SJSA1 (cell line): ENCODE data around the gene ELF3. TPM values are rescaled to one million over a fixed set of nuclear protein-coding genes. Genes with fewer than 3 reads are reported as not detected.
"Not testable (repeated sequence)": the region's sequence is repeated elsewhere in the genome, so short reads cannot be mapped to it uniquely, and the experiment has no call there.

Experiments used
- DNase-seq, 2 experiments: peaks; one replicate each; pipeline ENCODE4 v3.0.0-alpha.2; 2015 to 2020; ENCODE audit warnings: low spot score in 2 of 2, low read depth in 1 of 2
- H3K27ac ChIP-seq: fragments of 250-450 bp; sonication (Bioruptor Pico); 2 replicates; pipeline ENCODE4 v1.5.1; 2020; ENCODE audit warnings: mild to moderate bottlenecking, moderate library complexity
- H3K27me3 ChIP-seq: fragments of 250-450 bp; sonication (Bioruptor Pico); replicated peaks from 2 replicates; pipeline ENCODE4 v1.5.1; 2020; ENCODE audit warnings: mild to moderate bottlenecking, moderate library complexity
- H3K36me3 ChIP-seq: fragments of 250-450 bp; sonication (Bioruptor Pico); 2 replicates; pipeline ENCODE4 v1.5.1; 2020; ENCODE audit warnings: mild to moderate bottlenecking
- H3K4me1 ChIP-seq: fragments of 250-450 bp; sonication (Bioruptor Pico); replicated peaks from 2 replicates; pipeline ENCODE4 v1.6.1; 2021; ENCODE audit warnings: mild to moderate bottlenecking
- H3K4me3 ChIP-seq: fragments of 250-450 bp; sonication (Bioruptor Pico); 2 replicates; pipeline ENCODE4 v1.5.1; 2020; ENCODE audit warnings: mild to moderate bottlenecking
- H3K9me3 ChIP-seq: fragments of 250-450 bp; sonication (Bioruptor Pico); replicated peaks from 2 replicates; pipeline ENCODE4 v1.5.1; 2020; ENCODE audit warnings: mild to moderate bottlenecking
- total RNA-seq: library from RNA; depleted of rRNA; stranded (reverse); fragments of >200 nt; shearing (Covaris generic); gene quantifications from 2 replicates; pipeline ENCODE4 v1.2.3, GENCODE V29; 2014; rRNA removed

Gene ELF3
- total RNA-seq, result 0.05 TPM in 1 of 2 replicates, not detected in the other

DNA sequence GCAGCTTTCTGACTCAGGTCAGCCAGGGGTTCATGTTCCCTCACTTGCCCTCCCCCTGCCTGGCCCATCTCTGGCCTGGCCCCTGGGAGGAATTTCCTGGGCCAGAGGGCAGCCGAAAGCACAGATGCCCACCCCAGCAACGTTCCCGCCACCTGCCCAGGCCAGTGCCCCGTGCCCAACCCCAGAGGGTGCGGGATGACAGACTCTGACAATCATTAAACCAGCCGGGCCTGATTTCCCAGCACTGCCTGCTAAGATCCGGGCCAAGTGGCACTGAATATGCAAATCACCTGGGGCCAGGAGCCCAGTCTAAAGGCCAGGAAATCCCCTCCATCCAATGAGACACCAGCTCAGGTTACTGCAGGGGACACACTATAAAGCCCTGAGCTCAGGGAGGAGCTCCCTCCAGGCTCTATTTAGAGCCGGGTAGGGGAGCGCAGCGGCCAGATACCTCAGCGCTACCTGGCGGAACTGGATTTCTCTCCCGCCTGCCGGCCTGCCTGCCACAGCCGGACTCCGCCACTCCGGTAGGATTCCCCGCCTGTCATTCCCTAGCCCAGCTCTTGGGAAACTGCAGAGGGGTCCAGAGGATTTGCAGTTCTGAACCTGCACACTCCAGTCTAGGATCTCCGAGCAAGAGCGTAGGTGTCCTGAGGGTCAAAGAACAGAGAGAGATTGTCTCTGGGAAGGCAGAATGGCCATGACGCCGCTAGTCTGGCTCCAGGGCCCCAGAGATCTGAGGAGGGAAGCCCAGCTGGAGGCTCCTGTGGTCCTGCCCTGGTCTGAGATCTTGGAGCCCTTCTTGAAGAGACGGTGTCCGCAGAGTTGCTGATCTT, at the start of gene ELF3:
TSS of gene ELF3 (plus strand) at position 408 of the 836 bp plus-strand sequence. CDS start 550 bp downstream, outside the sequence.
- Histone ChIP-seq H3K36me3 (peaks cover 16% of the 10 kb centered on the region), H3K4me1 (peaks cover 22% of the 10 kb centered on the region), H3K9me3 (no peaks in the 10 kb centered on the region), H3K27ac (no peak within 1 kb of the TSS), H3K4me3 (no peak within 1 kb of the TSS), H3K27me3 (no peaks in the 10 kb centered on the region)
- DNase-seq, result no peak

- H3K9me3 ChIP-seq, DNase-seq, H3K27me3 ChIP-seq, H3K27ac ChIP-seq, H3K4me1 ChIP-seq, H3K4me3 ChIP-seq: not testable (repeated sequence)
- peaks cover 94% of the 10 kb centered on the region for H3K36me3 ChIP-seq
Observed at GRCh38 chr1:201962382-201962781, 48.0 kb upstream of the ELF3 start.

DNA sequence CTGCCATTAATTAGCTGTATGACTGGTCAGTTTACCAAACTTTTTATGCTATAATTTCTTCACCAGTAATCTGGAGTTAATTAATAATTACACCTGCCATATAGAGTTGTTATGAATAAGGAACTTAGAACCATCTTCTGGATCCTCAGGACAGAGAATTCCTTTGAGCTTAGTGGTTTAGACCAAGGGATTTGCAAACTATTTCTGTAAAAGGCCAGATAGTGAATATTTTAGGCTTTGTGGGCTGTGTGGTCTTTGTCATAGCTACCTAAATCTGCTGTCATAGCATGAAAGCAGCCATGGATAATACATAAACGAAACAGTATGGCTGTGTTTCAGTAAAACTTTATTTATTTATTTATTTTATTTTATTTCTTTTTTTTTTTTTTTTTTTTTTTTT, 46.1 kb upstream of the ELF3 start:
- H3K9me3 ChIP-seq, result no peaks in the 10 kb centered on the region
- DNase-seq, result no peak
- H3K27ac ChIP-seq, result no peak overlapping the region
- H3K4me1 ChIP-seq, result no peaks in the 10 kb centered on the region
- H3K4me3 ChIP-seq, result no peak overlapping the region
- peaks cover 92% of the 10 kb centered on the region for H3K36me3 ChIP-seq
- no peaks in the 10 kb centered on the region; the same call in 1 of the 2 replicates for H3K27me3 ChIP-seq

DNA sequence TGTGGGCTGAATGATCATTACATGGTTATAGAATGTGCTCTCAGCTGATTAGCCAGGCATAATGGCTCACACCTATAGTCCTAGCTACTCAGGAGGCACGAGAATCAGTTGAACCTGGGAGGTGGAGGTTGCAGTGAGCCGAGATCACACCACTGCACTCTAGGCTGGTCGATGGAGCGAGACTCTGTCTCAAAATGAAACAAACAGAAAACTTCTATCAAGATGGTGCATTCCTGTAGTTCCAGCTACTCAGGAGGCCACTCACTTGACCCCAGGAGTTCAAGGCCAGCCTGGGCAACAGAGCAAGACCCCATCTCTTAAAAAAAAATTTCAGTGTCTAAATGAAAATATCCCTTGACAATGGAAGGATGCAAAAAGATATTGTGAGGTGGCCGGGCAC, 44.2 kb upstream of the ELF3 start:
- Histone ChIP-seq H3K9me3 (no peaks in the 10 kb centered on the region), H3K36me3 (peaks cover 92% of the 10 kb centered on the region), H3K4me1 (no peaks in the 10 kb centered on the region), H3K27ac (no peak overlapping the region), H3K4me3 (no peak overlapping the region), H3K27me3 (no peaks in the 10 kb centered on the region; the same call in 1 of the 2 replicates)
- DNase-seq, result no peak

DNA sequence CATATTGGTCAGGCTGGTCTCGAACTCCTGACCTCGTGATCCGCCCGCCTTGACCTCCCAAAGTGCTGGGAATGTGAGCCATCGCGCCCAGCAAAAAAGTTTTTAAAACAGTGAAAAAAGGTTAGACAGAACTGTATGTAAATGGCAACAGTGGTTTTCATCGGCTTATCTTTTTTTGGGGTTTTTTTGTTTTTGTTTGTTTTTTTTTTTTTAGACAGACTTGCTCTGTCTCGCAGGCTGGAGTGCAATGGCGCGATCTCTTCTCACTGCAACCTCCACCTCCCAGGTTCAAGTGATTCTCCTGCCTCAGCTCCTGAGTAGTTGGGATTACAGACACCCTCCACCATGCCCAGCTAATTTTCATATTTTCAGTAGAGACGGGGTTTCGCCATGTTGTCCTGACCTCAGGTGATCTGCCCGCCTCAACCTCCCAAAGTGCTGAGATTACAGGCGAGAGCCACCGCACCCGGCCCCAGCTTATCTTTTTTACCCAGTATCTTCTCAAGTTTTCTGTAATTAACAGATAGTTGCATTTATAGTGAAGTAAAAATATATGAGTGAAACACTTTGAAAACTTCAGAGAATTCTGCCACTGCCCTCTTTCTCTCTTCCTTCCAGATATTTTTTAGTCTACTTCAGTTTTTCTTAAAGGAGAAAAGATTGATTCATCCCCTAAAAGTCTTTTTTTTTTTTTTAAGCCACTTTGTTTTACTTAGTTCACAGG, 42.0 kb upstream of the ELF3 start:
- Histone ChIP-seq H3K4me3 (no peak overlapping the region), H3K27ac (no peak overlapping the region), H3K4me1 (no peaks in the 10 kb centered on the region), H3K36me3 (peaks cover 71% of the 10 kb centered on the region), H3K9me3 (no peaks in the 10 kb centered on the region), H3K27me3 (no peaks in the 10 kb centered on the region; the same call in 1 of the 2 replicates)
- DNase-seq, result no peak

- no peaks in the 10 kb centered on the region for H3K4me1 ChIP-seq
- H3K27ac ChIP-seq, result no peak overlapping the region
- H3K9me3 ChIP-seq, result no peaks in the 10 kb centered on the region
- DNase-seq, result no peak
- H3K4me3 ChIP-seq, result no peak overlapping the region
- H3K27me3 ChIP-seq, result no peaks in the 10 kb centered on the region
- peaks cover 51% of the 10 kb centered on the region for H3K36me3 ChIP-seq
Observed at GRCh38 chr1:201970334-201971159, 39.8 kb upstream of the ELF3 start.

DNA sequence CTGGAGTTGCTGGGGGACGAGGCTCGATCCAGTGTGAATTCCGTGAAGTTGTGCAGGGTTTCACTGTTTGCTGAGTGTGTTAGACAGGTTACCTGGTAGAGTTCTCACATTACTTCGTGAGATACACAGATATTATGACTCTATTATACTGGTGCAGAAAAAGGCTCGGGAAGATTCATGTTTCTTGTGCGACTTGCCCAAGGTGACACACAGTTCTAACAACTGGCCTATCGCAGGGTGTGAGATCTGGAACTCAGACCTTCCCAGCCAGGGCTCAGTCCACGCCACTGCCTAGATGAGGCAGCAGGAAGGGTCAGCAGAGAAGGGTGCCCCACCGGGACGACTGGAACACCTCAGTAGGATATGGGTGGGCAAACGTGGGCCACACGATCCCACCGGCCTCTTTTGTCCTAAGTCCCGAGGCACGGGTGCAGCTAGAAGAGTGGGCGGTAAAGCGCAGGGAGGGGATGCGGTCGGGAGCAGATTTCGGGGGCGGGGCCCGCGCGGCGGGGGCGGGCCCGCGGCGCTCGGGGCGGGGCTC, 28.2 kb upstream of the ELF3 start:
- Histone ChIP-seq H3K4me1 (peaks cover 13% of the 10 kb centered on the region), H3K27ac (no peak overlapping the region), H3K4me3 (peak overlapping the region; percentile 99), H3K9me3 (no peaks in the 10 kb centered on the region), H3K36me3 (peaks cover 25% of the 10 kb centered on the region), H3K27me3 (no peaks in the 10 kb centered on the region)
- DNase-seq, result peak in 1 of 2 experiments; percentile 74

- DNase-seq, result peak; percentile 79 to 81
- H3K27me3 ChIP-seq, result no peaks in the 10 kb centered on the region
- peaks cover 13% of the 10 kb centered on the region for H3K4me1 ChIP-seq
- peak within 1 kb of the TSS; percentile 99 for H3K4me3 ChIP-seq
- no peaks in the 10 kb centered on the region for H3K9me3 ChIP-seq
- peak within 1 kb of the TSS; percentile 73 for H3K27ac ChIP-seq
- H3K36me3 ChIP-seq, result peaks cover 27% of the 10 kb centered on the region
Observed at GRCh38 chr1:201982623-201983379, 27.6 kb upstream of the ELF3 start, which contains the start of gene RNPEP. Gene RNPEP, plus strand, starts transcription at chr1:201982648. Its CDS starts 19 bp downstream, at chr1:201982667.

DNA sequence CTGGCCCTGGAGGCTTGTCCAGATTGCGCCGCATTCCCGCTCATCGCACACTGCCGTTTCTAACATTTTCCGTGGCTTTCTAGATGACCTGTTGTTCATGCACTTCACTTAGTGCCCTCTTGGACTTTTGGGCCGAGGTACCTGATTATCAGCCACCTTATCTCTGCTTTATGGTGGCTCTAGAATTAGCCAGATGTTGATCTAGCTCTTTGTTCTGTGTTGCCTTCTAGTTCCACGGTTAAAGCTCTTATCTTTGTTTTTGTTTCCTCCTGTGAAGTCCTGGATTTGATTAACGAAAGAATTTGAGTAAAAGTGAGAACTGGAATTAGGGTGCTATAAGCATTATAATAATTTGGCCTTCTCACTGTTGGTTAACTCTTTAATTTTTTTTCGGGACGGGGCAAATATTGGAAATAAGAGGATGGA, 27.0 kb upstream of the ELF3 start:
- Histone ChIP-seq H3K4me1 (peaks cover 13% of the 10 kb centered on the region), H3K27ac (peak overlapping the region; percentile 73), H3K4me3 (peak overlapping the region; percentile 99), H3K36me3 (peaks cover 27% of the 10 kb centered on the region), H3K9me3 (no peaks in the 10 kb centered on the region), H3K27me3 (no peaks in the 10 kb centered on the region)
- DNase-seq, result no peak

DNA sequence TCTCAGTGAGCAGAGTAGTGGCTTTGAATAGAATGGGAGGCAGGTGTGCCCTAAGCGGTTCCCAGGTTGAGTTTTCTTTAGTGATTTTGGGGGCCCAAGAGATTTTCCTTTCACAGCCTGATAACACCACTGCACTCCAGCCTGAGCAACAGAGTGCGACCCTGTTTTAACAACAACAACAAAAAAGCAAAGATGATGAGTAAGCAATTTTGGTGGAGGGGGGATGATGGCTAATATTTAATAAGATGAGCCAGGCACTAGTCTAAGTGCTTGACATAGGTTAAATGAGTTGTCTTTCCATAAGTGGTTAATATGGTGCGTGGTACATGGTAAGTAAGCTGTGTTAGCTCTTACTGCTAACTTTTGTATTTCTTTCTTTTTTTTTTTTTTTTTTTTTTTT, 25.9 kb upstream of the ELF3 start:
- Histone ChIP-seq H3K27ac (no peak overlapping the region), H3K4me1 (peaks cover 13% of the 10 kb centered on the region), H3K27me3 (no peaks in the 10 kb centered on the region), H3K9me3 (no peaks in the 10 kb centered on the region), H3K4me3 (no peak overlapping the region), H3K36me3 (peaks cover 37% of the 10 kb centered on the region)
- DNase-seq, result no peak

DNA sequence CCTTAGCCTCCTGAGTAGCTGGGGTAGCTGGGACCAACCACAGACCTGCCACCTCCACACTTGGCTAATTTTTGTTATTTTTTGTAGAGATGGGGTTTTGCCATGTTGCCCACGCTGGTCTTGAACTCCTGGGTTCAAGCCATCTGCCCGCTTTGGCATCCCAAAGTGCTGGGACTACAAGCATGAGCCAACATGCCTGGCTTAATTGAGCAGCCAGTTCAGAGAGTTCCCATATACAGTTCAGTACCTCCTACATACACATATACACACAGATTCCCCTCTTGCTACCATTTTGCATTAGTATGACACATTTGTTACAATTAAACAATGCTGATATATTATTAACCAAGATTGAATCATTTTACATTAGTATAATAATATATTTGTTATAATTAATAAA, 25.0 kb upstream of the ELF3 start:
- peaks cover 46% of the 10 kb centered on the region for H3K36me3 ChIP-seq
- no peaks in the 10 kb centered on the region for H3K27me3 ChIP-seq
- H3K4me1 ChIP-seq, result peaks cover 13% of the 10 kb centered on the region
- no peaks in the 10 kb centered on the region for H3K9me3 ChIP-seq
- DNase-seq, result no peak
- no peak overlapping the region for H3K27ac ChIP-seq
- H3K4me3 ChIP-seq, result no peak overlapping the region

GRCh38 chr1:201988601-201989000, 21.8 kb upstream of the ELF3 start:
- peaks cover 5% of the 10 kb centered on the region for H3K4me1 ChIP-seq
- peaks cover 65% of the 10 kb centered on the region for H3K36me3 ChIP-seq
- H3K4me3 ChIP-seq, result no peak overlapping the region
- no peak for DNase-seq
- H3K9me3 ChIP-seq, result no peaks in the 10 kb centered on the region
- H3K27me3 ChIP-seq, result no peaks in the 10 kb centered on the region
- H3K27ac ChIP-seq, result no peak overlapping the region
